HG02870 (cell line): ENCODE measurements around the gene SEC24C.
"Not testable (repeated sequence)": the region's sequence is repeated elsewhere in the genome, so short reads cannot be mapped to it uniquely, and the experiment has no call there.

Source experiments
- ATAC-seq: cut with Tn5 transposase; IDR thresholded peaks from one replicate; pipeline ENCODE4 v1.9.1; 2021; ENCODE audit warnings: mild to moderate bottlenecking, moderate library complexity; ENCODE audit not compliant: unreplicated experiment

SEC24C gene

GRCh38 chr10:73768881-73769280 is 24.7 kb downstream of the SEC24C start:
- ATAC-seq, result no peak

- no peak for ATAC-seq
Measured at GRCh38 chr10:73769396-73769795, 25.2 kb downstream of the SEC24C start.

- peak; percentile 37 for ATAC-seq
Measured at GRCh38 chr10:73771722-73772280, 27.6 kb downstream of the SEC24C start.

- ATAC-seq, result peak; percentile 49
Measured at GRCh38 chr10:73772281-73773151, 28.3 kb downstream of the SEC24C start.

DNA sequence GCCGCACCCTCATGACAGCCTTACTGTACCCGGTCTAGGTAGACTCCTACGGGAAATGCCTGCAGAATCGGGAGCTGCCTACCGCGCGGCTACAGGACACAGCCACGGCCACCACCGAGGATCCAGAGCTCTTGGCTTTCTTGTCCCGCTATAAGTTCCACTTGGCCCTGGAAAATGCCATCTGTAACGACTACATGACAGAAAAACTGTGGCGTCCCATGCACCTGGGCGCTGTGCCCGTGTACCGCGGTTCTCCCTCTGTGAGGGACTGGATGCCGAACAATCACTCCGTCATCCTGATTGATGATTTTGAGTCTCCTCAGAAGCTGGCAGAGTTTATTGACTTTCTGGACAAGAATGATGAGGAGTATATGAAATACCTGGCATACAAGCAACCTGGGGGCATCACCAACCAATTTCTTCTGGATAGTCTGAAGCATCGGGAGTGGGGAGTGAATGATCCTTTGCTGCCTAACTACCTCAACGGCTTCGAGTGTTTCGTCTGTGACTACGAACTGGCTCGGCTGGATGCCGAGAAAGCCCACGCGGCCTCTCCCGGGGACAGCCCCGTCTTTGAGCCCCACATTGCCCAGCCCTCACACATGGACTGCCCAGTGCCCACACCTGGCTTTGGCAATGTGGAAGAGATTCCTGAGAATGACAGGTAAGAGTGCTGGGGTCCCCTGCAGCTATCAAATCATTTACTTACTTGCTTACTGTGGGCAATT is 29.1 kb downstream of the SEC24C start:
- no peak for ATAC-seq

GRCh38 chr10:73774637-73775036 is 30.5 kb downstream of the SEC24C start:
- no peak for ATAC-seq

GRCh38 chr10:73779018-73779417 is 34.8 kb downstream of the SEC24C start:
- ATAC-seq, result no peak

- ATAC-seq, result no peak
Measured at GRCh38 chr10:73779539-73780197, 35.5 kb downstream of the SEC24C start.

DNA sequence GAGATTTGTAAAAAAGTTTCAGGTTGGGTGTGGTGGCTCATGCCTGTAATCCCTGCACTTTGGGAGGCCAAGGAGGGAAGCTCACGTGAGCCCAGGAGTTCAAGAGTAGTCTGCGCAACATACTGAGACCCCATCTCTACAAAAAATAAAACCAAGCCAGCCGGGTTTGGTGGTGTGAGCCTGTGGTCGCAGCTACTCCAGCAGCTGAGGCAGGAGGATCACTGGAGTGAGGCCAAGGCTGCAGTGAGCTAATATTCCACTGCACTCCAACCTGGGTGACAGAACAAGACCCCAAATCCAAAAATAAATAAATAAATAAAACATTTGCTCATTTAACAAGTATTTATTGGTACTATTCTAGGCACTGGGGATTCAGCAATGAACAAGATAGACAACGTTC is 36.1 kb downstream of the SEC24C start:
- ATAC-seq, result no peak

- no peak for ATAC-seq
Measured at GRCh38 chr10:73780966-73781365, 36.8 kb downstream of the SEC24C start.

DNA sequence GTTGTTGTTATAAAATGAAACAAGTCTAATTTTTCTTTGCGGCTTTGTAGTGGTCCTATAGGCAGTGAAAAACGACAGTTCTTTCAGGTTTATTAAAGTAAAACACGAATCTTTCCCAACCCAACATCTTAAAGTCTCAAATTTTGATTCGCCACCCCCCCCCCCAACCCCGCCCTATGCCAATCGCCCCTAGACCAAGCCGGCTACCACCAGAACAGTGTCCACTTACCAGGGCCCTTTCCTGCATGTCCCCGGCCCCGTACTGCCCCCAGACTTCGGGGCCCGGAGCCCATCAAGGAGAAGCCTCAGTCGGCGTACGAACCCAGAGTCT is 37.3 kb downstream of the SEC24C start:
- ATAC-seq, result no peak

DNA sequence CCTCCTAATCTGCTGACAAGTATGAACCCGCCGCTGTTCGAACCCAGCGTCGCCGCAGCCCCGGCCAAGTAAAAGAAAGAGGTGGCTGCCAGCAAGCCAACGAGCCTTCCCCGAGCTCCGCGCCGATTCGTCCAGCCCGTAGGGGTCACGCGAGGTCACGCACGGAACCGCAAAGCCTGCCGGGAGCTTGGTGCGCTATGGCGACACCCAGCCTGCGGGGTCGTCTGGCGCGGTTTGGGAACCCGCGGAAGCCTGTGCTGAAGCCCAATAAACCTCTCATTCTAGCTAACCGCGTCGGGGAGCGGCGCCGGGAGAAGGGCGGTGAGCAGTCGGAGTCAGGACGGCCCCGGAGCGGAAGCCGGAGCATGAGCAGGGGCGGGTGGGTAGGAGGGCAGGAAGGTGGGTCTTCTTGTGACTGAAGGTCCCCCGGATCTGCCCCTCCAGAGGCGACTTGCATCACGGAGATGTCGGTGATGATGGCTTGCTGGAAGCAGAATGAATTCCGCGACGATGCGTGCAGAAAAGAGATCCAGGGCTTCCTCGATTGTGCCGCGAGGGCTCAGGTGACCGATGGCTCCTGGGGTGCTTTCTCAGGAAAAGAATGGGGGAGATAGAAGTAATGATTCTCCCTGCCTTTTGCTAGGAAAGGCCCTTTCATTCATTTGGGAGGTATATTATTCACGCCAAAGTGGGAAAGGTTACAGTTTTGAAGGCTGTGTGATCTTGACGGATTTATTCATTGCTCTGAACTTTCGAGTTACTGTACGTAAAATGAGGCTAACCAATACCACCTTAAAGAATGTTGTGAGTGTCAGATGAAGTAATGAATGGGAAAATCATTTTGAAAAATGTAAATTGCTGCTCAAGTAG is 37.9 kb downstream of the SEC24C start, which contains the start of gene CHCHD1:
Gene CHCHD1, plus strand, starts transcription at position 170 of the 870 bp plus-strand sequence. Its CDS starts 28 bp downstream, at position 198.
- ATAC-seq, result peak; percentile 55

GRCh38 chr10:73782749-73783085 is 38.5 kb downstream of the SEC24C start:
- ATAC-seq, result no peak

- ATAC-seq, result peak; percentile 77
Measured at GRCh38 chr10:73785211-73785720, 41.1 kb downstream of the SEC24C start, which contains the start of gene ZSWIM8. Gene ZSWIM8, plus strand, starts transcription at chr10:73785606. Its CDS starts 273 bp downstream, at chr10:73785879.

DNA sequence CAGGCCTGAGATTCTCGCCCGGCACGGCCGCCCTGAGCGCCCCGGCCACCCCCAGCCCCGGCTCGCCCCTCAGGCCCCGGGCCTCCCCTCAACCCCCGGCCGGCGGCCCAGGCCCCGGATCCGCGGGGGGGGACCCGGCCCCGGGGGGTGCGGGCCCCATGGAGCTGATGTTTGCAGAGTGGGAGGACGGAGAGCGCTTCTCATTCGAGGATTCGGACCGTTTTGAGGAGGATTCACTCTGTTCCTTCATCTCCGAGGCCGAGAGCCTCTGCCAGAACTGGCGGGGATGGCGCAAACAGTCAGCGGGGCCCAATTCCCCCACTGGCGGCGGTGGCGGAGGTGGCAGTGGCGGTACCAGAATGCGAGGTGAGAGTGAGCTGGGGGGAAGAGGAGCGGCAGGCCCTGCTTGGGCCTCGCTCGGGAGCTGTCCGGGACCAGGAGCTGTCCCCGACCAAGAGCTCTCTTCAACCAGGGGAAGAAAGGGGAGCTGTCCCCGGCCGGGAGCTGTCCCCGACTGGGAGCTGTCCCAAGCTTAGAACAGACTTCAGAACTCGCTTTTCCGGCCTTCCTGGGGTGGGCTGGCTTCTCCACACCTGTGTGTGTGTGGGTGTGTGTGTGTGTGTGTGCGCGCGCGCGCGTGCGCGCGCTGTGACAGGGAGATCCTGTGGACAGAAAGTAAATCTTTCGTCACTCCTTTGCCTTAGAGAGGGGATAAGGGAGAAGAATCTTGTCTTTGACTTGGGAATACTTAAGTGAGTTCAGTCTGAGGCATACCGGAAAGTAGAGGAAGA is 41.7 kb downstream of the SEC24C start:
- no peak for ATAC-seq

- ATAC-seq, result no peak
Measured at GRCh38 chr10:73786512-73786885, 42.3 kb downstream of the SEC24C start.

GRCh38 chr10:73787031-73787800 is 43.0 kb downstream of the SEC24C start:
- not testable (repeated sequence) for ATAC-seq

DNA sequence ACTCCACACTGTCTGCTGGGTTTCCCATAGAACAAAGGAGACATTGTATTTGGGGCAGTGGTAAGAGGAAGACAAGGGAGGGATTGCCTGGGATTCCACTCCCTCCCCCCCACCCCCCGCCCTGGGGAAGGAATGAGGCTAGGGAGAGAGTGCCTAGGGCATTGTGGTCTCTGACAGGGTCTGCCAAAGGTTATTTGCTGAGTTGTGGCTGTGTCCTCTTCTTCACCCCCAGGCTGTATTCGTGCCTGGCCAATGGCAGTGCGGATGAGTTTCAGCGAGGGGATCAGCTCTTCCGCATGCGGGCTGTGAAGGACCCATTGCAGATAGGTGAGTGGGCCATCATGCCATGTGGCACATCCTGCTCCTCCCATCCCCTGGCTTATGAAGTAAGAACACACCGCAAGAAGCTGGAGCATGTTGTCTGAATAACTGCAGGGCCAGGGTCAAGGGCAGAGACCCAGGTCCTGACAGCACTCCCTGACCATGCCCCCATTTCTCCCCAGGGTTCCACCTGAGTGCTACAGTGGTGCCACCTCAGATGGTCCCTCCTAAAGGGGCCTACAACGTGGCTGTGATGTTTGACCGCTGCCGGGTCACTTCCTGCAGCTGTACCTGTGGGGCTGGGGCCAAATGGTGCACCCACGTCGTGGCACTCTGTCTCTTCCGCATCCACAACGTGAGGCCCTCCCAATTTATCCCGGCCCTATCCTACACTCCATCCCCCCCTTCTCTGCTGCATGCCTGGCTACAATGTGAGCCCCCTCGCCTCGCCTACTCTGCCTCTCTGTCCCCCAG is 44.9 kb downstream of the SEC24C start:
- ATAC-seq, result no peak
